GM23338 (cell line): ENCODE measurements around the gene RER1. TPM values are rescaled to one million over a fixed set of nuclear protein-coding genes. Genes with fewer than 3 reads are reported as not detected.
"Not testable (repeated sequence)": the region's sequence is repeated elsewhere in the genome, so short reads cannot be mapped to it uniquely, and the experiment has no call there.

Experiments
- ATAC-seq: fragments of 200-7000 bp; cut with Tn5 transposase; 3 replicates; pipeline ENCODE4 v1.9.1; 2020
- DNase-seq: peaks from one replicate; pipeline ENCODE4 v3.0.0-alpha.2; 2015; ENCODE audit warnings: low spot score
- H2AFZ ChIP-seq: fragments of 200-600 bp; sonication (generic); 2 replicates; pipeline ENCODE4 v1.8.0; 2016; ENCODE audit warnings: antibody characterized with exemption, mild to moderate bottlenecking, moderate library complexity
- H3F3A ChIP-seq: fragments of 200-600 bp; sonication (generic); replicated peaks from 2 replicates; pipeline ENCODE4 v1.8.0; 2017; ENCODE audit warnings: antibody characterized with exemption, mixed run types, low read depth
- H3K27ac ChIP-seq: fragments of 200-600 bp; sonication (generic); 2 replicates; pipeline ENCODE4 v1.6.1; 2016; ENCODE audit warnings: low read depth
- H3K27me3 ChIP-seq: fragments of 200-600 bp; sonication (generic); 2 replicates; pipeline ENCODE4 v1.8.0; 2016; ENCODE audit warnings: mild to moderate bottlenecking, mixed run types, moderate library complexity; ENCODE audit not compliant: insufficient read depth
- H3K36me3 ChIP-seq: fragments of 200-600 bp; sonication (generic); 2 replicates; pipeline ENCODE4 v1.8.0; 2016; ENCODE audit warnings: mild to moderate bottlenecking; ENCODE audit not compliant: insufficient read depth
- H3K4me1 ChIP-seq: fragments of 200-600 bp; sonication (generic); 2 replicates; pipeline ENCODE4 v1.8.0; 2016; ENCODE audit warnings: mild to moderate bottlenecking, moderate library complexity; ENCODE audit not compliant: insufficient read depth
- H3K4me2 ChIP-seq: fragments of 200-600 bp; sonication (generic); 2 replicates; pipeline ENCODE4 v1.7.1; 2017; ENCODE audit warnings: mixed run types
- H3K4me3 ChIP-seq: fragments of 200-600 bp; sonication (generic); 2 replicates; pipeline ENCODE4 v1.6.1; 2016; ENCODE audit warnings: mixed run types
- H3K79me2 ChIP-seq: fragments of 200-600 bp; sonication (generic); replicated peaks from 2 replicates; pipeline ENCODE4 v1.8.0; 2017; ENCODE audit warnings: mild to moderate bottlenecking; ENCODE audit not compliant: insufficient read depth
- H3K9me2 ChIP-seq: fragments of 200-600 bp; sonication (generic); 2 replicates; pipeline ENCODE4 v1.8.0; 2017; ENCODE audit not compliant: insufficient read depth
- H4K20me1 ChIP-seq: fragments of 200-600 bp; sonication (generic); replicated peaks from 2 replicates; pipeline ENCODE4 v1.8.0; 2017; ENCODE audit warnings: mild to moderate bottlenecking; ENCODE audit not compliant: insufficient read depth
- H3K27ac Mint-ChIP-seq: 2 replicates; pipeline ENCODE4 v1.8.0; 2020; ENCODE audit warnings: inconsistent platforms, mild to moderate bottlenecking, moderate library complexity, mixed read lengths
- H3K27me3 Mint-ChIP-seq: 3 replicates; pipeline ENCODE4 v1.8.0; 2022; ENCODE audit warnings: low read depth, mild to moderate bottlenecking, moderate library complexity, mixed read lengths, inconsistent platforms; ENCODE audit not compliant: insufficient read depth, poor library complexity
- H3K36me3 Mint-ChIP-seq: 3 replicates; pipeline ENCODE4 v1.8.0; 2021; ENCODE audit warnings: low read depth, mild to moderate bottlenecking, inconsistent platforms, moderate library complexity, mixed read lengths
- H3K4me1 Mint-ChIP-seq: 3 replicates; pipeline ENCODE4 v1.8.0; 2020; ENCODE audit warnings: mild to moderate bottlenecking, inconsistent platforms, mixed read lengths
- H3K4me3 Mint-ChIP-seq: 3 replicates; pipeline ENCODE4 v1.8.0; 2021; ENCODE audit warnings: moderate library complexity, mild to moderate bottlenecking, inconsistent platforms, mixed read lengths
- H3K9me3 Mint-ChIP-seq: 3 replicates; pipeline ENCODE4 v1.8.0; 2020; ENCODE audit warnings: moderate library complexity, mild to moderate bottlenecking, inconsistent platforms, mixed read lengths
- EZH2 ChIP-seq: fragments of 200-600 bp; sonication (generic); IDR thresholded peaks from one replicate; pipeline ENCODE4 v1.8.0; 2017; ENCODE audit warnings: antibody characterized with exemption, mild to moderate bottlenecking, low read depth; ENCODE audit not compliant: unreplicated experiment
- EZH2phosphoT487 ChIP-seq: fragments of 200-600 bp; sonication (generic); IDR thresholded peaks from one replicate; pipeline ENCODE4 v1.8.1; 2018; ENCODE audit warnings: antibody characterized with exemption; ENCODE audit not compliant: unreplicated experiment
- POLR2AphosphoS5 ChIP-seq: IDR thresholded peaks from 2 replicates; pipeline ENCODE4 v1.6.1; 2016; ENCODE audit warnings: antibody characterized with exemption, low read depth
- REST ChIP-seq: IDR thresholded peaks from one replicate; pipeline ENCODE4 v1.6.1; 2018; ENCODE audit warnings: antibody characterized with exemption; ENCODE audit not compliant: unreplicated experiment
- ZNF114 ChIP-seq: fragments of 250-450 bp; sonication (Bioruptor Pico); IDR thresholded peaks from 2 replicates; pipeline ENCODE4 v1.5.0; 2020; ENCODE audit warnings: mild to moderate bottlenecking, moderate library complexity
- polyA plus RNA-seq: library from polyadenylated mRNA; unstranded; fragments of >200 nt; fragmentation: Nextera tagmentation; extraction: Ambion mirVana; gene quantifications from 2 replicates; pipeline ENCODE4 v1.2.1, GENCODE V29; 2016
- total RNA-seq: library from RNA; depleted of rRNA; stranded (reverse); fragments of >200 nt; shearing (Covaris generic); gene quantifications from 2 replicates; pipeline ENCODE4 v1.2.3, GENCODE V29; 2014
- TF ChIP-seq, protein P1 (sequence below): IDR thresholded peaks from 2 replicates; pipeline ENCODE4 v1.6.1; 2016; ENCODE audit warnings: antibody characterized with exemption
- TF ChIP-seq, protein P2 (sequence below), 2 experiments: fragments of 200-600 bp in 1 of 2; sonication (generic) in 1 of 2; conservative IDR thresholded peaks; 2 replicates each; pipeline versions ENCODE4 v1.5.1 to v1.6.1; 2016 to 2017; ENCODE audit warnings: antibody characterized with exemption in 2 of 2, low read depth in 2 of 2, mild to moderate bottlenecking in 2 of 2, moderate library complexity in 1 of 2
- TF ChIP-seq, protein P3 (sequence below): fragments of 250-450 bp; sonication (Bioruptor Pico); IDR thresholded peaks from 2 replicates; pipeline ENCODE4 v1.5.0; 2020; ENCODE audit warnings: mild to moderate bottlenecking, moderate library complexity

RER1 gene
- total and polyA plus RNA-seq, 2 experiments from 2014 or later: 58.4 to 99.5 TPM

DNA sequence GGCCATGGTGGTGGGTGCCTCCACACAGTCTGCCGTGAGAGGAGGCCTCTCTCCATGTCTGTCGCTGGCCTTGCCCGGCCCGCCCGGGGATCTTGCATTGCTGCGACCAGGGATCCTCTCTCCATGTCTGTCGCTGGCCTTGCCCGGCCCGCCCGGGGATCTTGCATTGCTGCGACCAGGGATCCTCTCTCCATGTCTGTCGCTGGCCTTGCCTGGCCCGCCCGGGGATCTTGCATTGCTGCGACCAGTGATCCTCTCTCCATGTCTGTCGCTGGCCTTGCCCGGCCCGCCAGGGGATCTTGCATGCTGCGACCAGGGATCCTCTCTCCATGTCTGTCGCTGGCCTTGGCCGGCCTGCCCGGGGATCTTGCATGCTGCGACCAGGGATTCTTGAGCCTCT lies 48.7 kb downstream of the RER1 start:
- not testable (repeated sequence) for DNase-seq, H3K4me1 Mint-ChIP-seq, H3K4me1 ChIP-seq, H3K27ac ChIP-seq, H3K4me3 ChIP-seq, H3K36me3 Mint-ChIP-seq, H3K4me3 Mint-ChIP-seq, H3K9me3 Mint-ChIP-seq, H2AFZ ChIP-seq, H3K36me3 ChIP-seq, H3K79me2 ChIP-seq, ATAC-seq, H3K27me3 Mint-ChIP-seq, H3K27ac Mint-ChIP-seq, H3K4me2 ChIP-seq, H3K9me2 ChIP-seq, H3F3A ChIP-seq, H4K20me1 ChIP-seq
- H3K27me3 ChIP-seq: peaks cover 19% of the 10 kb centered on the region

- no peak overlapping the region for H3K27ac Mint-ChIP-seq
- no peaks in the 10 kb centered on the region for H3K9me3 Mint-ChIP-seq
- Histone ChIP-seq H3K4me2 (no peak overlapping the region), H3K4me1 (no peaks in the 10 kb centered on the region), H3K27ac (no peak overlapping the region), H3K27me3 (peaks cover 19% of the 10 kb centered on the region), H3K9me2 (no peaks in the 10 kb centered on the region), H3K4me3 (no peak overlapping the region), H3K79me2 (no peaks in the 10 kb centered on the region), H3K36me3 (no peaks in the 10 kb centered on the region), H2AFZ (no peak overlapping the region), H4K20me1 (no peaks in the 10 kb centered on the region), H3F3A (no peaks in the 10 kb centered on the region)
- TF ChIP-seq, protein P1, sequence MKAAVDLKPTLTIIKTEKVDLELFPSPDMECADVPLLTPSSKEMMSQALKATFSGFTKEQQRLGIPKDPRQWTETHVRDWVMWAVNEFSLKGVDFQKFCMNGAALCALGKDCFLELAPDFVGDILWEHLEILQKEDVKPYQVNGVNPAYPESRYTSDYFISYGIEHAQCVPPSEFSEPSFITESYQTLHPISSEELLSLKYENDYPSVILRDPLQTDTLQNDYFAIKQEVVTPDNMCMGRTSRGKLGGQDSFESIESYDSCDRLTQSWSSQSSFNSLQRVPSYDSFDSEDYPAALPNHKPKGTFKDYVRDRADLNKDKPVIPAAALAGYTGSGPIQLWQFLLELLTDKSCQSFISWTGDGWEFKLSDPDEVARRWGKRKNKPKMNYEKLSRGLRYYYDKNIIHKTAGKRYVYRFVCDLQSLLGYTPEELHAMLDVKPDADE: no peak
- TF ChIP-seq, protein P2, sequence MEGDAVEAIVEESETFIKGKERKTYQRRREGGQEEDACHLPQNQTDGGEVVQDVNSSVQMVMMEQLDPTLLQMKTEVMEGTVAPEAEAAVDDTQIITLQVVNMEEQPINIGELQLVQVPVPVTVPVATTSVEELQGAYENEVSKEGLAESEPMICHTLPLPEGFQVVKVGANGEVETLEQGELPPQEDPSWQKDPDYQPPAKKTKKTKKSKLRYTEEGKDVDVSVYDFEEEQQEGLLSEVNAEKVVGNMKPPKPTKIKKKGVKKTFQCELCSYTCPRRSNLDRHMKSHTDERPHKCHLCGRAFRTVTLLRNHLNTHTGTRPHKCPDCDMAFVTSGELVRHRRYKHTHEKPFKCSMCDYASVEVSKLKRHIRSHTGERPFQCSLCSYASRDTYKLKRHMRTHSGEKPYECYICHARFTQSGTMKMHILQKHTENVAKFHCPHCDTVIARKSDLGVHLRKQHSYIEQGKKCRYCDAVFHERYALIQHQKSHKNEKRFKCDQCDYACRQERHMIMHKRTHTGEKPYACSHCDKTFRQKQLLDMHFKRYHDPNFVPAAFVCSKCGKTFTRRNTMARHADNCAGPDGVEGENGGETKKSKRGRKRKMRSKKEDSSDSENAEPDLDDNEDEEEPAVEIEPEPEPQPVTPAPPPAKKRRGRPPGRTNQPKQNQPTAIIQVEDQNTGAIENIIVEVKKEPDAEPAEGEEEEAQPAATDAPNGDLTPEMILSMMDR (conservative IDR thresholded peaks at IDR 0.05; ENCODE audit: low read depth in 2 of 2): no peak
- TF ChIP-seq EZH2 (no peak), EZH2phosphoT487 (no peak), POLR2AphosphoS5 (no peak), ZNF114 (CRISPR knock-in tag) (no peak), REST (no peak)
- TF ChIP-seq, protein P3, sequence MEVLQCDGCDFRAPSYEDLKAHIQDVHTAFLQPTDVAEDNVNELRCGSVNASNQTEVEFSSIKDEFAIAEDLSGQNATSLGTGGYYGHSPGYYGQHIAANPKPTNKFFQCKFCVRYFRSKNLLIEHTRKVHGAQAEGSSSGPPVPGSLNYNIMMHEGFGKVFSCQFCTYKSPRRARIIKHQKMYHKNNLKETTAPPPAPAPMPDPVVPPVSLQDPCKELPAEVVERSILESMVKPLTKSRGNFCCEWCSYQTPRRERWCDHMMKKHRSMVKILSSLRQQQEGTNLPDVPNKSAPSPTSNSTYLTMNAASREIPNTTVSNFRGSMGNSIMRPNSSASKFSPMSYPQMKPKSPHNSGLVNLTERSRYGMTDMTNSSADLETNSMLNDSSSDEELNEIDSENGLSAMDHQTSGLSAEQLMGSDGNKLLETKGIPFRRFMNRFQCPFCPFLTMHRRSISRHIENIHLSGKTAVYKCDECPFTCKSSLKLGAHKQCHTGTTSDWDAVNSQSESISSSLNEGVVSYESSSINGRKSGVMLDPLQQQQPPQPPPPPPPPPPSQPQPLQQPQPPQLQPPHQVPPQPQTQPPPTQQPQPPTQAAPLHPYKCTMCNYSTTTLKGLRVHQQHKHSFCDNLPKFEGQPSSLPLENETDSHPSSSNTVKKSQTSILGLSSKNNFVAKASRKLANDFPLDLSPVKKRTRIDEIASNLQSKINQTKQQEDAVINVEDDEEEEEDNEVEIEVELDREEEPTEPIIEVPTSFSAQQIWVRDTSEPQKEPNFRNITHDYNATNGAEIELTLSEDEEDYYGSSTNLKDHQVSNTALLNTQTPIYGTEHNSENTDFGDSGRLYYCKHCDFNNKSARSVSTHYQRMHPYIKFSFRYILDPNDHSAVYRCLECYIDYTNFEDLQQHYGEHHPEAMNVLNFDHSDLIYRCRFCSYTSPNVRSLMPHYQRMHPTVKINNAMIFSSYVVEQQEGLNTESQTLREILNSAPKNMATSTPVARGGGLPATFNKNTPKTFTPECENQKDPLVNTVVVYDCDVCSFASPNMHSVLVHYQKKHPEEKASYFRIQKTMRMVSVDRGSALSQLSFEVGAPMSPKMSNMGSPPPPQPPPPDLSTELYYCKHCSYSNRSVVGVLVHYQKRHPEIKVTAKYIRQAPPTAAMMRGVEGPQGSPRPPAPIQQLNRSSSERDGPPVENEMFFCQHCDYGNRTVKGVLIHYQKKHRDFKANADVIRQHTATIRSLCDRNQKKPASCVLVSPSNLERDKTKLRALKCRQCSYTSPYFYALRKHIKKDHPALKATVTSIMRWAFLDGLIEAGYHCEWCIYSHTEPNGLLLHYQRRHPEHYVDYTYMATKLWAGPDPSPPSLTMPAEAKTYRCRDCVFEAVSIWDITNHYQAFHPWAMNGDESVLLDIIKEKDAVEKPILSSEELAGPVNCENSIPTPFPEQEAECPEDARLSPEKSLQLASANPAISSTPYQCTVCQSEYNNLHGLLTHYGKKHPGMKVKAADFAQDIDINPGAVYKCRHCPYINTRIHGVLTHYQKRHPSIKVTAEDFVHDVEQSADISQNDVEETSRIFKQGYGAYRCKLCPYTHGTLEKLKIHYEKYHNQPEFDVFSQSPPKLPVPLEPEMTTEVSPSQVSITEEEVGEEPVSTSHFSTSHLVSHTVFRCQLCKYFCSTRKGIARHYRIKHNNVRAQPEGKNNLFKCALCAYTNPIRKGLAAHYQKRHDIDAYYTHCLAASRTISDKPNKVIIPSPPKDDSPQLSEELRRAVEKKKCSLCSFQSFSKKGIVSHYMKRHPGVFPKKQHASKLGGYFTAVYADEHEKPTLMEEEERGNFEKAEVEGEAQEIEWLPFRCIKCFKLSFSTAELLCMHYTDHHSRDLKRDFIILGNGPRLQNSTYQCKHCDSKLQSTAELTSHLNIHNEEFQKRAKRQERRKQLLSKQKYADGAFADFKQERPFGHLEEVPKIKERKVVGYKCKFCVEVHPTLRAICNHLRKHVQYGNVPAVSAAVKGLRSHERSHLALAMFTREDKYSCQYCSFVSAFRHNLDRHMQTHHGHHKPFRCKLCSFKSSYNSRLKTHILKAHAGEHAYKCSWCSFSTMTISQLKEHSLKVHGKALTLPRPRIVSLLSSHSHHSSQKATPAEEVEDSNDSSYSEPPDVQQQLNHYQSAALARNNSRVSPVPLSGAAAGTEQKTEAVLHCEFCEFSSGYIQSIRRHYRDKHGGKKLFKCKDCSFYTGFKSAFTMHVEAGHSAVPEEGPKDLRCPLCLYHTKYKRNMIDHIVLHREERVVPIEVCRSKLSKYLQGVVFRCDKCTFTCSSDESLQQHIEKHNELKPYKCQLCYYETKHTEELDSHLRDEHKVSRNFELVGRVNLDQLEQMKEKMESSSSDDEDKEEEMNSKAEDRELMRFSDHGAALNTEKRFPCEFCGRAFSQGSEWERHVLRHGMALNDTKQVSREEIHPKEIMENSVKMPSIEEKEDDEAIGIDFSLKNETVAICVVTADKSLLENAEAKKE: no peak
- H3K4me3 Mint-ChIP-seq: no peak overlapping the region
- no peak for DNase-seq
- H3K27me3 Mint-ChIP-seq: peaks cover 9% of the 10 kb centered on the region
- no peak for ATAC-seq
- no peaks in the 10 kb centered on the region for H3K4me1 Mint-ChIP-seq
- no peaks in the 10 kb centered on the region for H3K36me3 Mint-ChIP-seq
Measured at GRCh38 chr1:2441746-2442145, 50.1 kb downstream of the RER1 start.
